Measurements from ENCODE around the gene SIN3A. TPM values are rescaled to one million over a fixed set of nuclear protein-coding genes. Genes with fewer than 3 reads are reported as not detected.
"Not testable (repeated sequence)": the region's sequence is repeated elsewhere in the genome, so short reads cannot be mapped to it uniquely, and the experiment has no call there.

The SIN3A gene
- 34.8 TPM for total RNA-seq

DNA sequence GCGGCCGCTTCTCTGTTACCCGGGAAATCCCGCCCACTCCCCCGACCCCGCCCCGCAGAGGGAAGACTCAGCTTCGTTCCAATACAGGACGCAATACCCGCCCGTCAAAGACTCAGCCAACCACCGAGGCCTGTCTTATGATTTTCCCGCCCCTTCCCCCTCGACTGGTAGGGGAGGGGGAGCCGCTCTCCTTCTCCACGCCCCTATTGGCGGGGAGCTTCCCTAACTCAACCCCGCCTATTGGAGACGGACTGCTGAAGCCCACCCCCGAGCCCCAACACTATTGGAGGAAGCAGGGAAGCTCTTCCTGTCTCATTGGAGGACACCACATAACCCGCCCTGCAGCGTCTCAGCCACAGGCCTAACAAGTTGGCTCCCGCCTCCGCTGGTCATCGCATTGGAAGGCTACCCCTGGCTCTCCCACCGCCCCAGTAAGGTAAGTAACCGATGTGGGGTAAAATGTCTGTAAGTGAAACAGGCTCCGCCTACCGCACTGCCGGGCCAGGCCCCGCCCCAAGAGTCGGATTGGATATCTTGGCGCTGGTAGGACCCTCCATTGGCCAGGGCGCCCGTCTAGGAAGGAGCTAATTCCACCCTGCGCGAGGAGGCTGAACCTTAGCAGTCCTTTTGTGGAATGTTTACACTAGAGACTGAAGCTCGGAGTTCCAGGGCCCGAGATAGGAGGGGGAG lies at the start of gene SIN3A:
Gene SIN3A (minus strand): TSS at position 17 of the 690 bp plus-strand sequence. CDS start 21,315 bp downstream, outside the sequence.
- peak; percentile 100 for DNase-seq

DNA sequence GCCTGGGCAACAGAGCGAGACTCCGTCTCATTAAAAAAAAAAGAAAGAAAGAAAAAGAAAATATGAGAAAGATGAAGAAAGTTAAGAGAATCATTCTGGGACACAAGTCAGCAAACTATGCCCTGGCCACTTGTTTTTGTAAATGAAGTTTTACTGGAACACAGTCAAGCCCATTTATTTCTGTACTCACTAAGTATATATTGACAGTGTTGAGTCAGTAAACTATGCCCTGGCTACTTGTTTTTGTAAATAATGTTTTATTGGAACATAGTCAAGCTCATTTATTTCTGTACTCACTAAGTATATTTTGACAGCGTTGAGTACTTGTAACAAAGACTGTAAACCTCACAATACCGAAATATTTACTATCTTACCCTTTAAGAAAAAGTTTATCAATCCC lies 42.2 kb upstream of the SIN3A start:
- DNase-seq = no peak

DNA sequence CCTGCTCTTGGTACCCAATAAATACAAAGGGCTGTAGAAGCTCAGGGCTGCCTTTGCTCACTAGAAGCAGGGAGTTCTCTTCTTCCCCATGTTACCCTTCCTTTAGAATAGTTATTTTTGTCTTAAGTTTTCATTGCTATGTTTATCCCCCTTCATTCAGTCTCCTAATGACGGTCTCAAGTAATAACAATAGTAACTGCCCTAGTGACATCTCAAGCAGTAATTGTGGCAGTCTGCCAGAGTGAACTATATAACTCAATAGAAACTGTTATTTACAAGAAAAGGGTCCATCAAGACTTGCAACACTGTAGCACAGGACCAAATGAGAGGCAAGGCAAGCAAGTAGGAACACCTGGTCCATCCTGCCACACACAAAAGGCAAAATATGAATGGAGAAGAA lies 32.5 kb upstream of the SIN3A start:
- DNase-seq = no peak

DNA sequence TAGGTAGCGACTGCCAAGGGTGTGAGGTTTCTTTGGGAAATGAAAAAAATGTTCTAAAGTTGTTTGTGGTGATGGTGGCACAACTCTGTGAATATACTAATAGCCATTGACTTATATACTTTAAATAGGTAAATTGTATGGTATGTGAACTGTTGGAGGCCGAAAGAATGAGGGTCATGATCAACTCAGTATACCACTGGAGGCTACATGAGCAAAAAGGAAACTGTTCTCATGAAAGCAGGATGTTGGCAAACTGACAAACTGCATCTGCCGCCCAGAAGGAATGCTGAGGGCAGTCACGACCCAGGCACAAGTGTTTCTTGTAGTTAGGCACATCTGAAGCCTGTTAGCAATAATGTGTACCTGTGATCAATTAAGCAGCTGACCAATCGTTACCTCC lies 32.1 kb upstream of the SIN3A start:
- not testable (repeated sequence) for DNase-seq

DNA sequence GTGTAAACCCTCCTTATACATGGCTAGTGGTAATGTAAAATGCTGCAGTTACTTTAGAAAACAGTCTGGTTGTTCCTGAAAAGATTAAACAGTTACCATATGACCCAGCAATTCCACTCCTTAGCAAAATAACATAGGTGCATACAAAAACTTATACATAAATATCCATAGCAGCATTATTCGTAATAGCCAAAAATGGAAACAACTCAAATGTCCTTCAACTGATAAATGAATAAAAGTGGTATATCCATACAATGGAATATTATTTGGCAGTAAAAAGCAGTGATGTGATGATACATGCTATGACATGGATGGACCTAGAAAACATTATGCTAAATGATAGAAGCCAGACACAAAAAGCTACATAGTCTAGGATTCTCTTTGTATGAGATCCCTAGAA lies 31.6 kb upstream of the SIN3A start:
- no peak for DNase-seq

DNA sequence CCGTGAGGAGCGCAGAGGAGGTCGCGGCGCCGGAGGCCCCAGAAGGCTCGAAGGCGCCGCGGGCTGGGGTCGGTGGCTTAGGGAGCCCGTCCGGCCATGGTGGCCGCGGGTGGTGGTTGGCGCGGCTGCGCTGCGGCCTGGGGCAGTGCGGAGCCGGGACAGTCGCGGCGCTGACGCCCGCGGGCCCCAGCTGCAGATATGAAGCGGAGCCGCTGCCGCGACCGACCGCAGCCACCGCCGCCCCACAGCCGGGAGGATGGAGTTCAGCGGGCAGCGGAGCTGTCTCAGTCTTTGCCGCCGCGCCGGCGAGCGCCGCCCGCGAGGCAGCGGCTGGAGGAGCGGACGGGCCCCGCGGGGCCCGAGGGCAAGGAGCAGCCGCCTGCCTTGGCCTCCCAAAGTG lies 29.0 kb upstream of the SIN3A start:
- not testable (repeated sequence) for DNase-seq

DNA sequence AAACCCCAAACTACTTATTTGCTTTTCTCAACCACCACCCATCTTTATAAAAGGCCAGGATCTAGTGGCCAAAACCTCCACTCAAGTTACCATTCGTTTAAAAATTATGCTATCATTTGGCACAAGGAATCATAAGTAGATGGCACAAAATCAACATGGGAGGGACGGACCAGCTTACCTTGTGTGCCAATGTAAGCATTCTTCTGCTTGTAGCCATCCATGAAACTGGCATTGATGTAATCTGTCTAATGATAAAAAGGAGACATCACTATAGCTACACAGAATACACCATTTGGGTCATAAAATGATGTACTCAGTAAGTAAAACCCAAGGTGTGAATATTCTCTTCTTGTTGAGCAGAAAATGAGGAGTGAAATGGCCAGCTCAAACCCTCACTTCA lies 28.2 kb upstream of the SIN3A start:
- no peak for DNase-seq

DNA sequence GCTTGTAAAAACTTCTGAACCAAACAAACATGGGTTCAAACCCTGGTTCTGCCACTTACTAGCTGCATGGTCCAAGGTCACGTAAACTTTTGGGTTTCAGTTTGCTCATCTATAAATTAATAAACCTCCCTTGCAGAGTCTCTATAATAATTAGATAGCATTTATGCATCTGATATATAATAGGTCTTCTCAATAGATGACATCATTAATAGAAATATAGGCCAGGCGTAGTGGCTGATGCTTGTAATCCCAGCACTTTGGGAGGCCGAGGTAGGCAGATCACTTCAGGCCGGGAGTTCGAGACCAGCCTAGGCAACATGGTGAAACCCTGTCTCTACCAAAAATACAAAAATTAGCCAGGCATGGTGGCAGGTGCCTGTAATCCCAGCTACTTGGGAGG lies 25.6 kb upstream of the SIN3A start:
- DNase-seq = not testable (repeated sequence)

DNA sequence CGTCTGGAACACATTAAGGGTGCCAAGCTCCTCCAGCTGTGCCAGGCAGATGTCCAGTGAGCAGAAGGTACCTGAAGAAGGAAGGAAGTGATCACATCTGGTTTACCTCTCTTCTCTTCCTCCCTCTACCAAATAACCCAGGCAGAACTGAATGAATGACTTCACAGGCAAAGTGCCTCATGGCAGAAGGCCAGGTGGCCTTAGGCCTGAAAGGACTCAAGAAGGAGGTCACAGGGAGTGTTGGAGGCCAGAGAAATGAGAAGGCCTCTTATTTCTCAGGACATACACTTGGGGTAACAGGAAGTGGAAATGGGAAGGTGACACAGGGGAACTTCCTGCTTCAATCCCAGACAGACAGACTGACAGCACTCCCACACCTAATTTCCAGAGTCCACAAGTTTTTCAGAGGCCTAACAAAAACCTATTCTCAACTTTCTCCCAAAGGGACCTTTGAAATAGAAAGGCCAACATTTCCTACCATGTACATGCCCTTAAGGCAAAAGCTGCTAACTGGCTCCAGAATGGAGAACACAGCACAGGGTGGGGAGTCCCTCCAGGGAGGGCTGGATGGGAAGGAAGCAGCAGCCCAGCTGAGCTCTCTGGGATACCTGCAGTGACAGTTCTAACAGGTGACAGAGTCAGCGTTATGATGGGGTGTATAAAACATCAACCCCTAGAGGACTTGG lies 17.6 kb upstream of the SIN3A start:
- no peak for DNase-seq

DNA sequence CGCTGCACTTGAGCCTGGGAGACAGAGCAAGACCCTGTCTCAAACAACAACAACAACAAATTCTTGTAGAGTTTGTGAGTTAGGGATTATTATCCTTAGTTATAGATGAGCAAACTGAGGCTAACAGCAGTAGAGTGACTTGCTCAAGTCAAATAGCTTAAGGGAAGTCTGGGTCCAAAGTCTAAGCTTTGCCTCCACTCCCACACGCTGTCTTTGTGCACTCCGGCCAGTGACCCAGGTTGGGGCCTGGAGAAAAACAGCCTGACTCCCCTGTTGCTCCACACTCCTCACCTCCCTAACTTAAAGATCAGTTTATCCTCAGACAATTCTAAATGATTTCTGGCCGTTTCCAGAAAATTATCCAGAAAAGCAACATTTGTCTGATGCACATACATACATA lies 9.2 kb upstream of the SIN3A start:
- no peak for DNase-seq

DNA sequence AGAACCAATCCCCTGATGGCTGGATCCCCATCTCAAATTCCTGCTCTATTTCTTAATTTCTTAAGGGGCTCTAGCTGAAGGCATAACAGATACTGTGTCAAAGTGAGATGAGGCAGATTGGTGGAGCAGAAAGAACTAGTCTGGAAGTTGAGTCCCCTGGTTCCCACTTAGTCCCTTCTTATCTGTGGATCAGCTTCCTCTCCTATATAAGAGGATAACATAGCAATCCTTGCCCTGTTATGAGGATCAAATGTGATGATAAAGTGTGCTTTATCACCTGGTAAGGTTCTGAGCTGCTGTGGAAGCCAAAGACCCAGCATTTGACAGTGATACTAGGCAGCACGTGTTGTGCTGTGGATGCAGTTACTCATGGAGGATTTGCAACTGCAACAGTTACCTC lies 8.1 kb upstream of the SIN3A start:
- no peak for DNase-seq

DNA sequence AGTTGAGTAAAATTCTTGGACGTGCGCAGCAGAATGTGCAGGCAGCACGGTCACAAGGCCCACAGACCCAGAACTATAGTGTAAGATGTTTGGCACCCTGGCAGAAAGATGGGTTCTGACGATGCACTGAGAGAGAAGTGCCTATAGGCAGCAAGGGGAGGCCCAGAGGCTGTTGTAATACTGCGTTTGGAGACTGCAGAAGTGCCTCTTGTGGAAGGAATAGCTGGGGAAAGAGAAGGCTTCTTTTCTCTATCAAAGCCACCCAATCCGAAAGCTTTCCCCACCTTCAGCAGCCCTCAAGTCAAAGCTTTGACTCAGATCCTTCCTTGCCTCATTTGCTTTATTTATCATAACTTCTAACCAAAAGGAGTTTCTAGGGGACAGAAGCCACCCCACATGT lies 5.2 kb upstream of the SIN3A start:
- no peak for DNase-seq

DNA sequence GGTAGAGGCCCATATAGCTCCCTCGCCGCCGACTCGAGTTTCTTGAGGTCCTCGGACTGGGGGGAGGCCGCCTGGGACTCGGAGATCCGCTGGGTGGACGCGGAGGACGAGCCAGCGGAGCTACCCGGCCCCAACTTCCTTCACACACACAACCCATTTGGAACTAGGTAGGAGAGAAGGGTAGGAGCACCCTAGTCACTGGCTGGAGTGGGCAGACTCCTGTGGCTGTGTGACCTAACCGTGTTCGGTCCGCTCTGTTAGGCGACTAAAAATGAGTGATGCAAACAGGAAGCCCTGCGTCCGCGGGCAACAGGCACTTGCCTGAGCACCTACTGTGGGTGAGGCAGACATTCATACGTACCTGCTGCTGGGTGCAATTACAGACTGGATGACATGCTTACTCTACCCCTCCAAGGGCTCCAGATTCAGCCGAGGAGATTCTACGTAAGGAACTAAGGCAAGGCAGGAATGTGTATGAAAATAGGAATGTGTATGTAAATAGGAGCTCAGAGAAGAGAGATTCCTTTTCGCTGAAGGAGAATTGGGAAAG lies 4.6 kb upstream of the SIN3A start:
- DNase-seq = peak; percentile 71

DNA sequence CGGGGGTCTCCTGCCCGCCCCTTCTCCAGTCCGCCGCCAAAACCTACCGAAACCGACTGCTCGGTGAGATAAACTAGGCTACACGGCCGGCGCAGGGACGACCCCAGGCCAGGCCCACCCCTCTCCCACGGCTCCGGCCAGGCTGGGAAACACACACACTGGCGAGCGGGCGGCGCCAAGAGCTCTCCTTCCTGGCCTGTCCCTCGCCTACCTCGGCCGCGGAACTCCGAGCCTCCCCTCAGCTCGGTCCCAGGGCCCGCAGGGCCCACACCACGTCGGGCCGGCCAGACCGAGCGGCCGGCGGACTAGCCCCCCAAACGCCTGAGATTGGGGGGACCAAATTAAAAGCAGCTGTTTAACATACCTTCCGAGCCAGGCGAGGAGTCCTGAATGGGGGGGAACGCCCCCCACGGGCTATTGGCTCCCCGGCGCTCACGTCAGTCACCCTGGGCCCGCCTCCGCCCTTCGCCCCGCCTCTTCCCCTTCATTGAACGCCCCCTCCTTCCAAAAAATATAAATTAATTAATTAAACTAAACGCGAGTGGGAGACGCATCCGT lies 4.0 kb upstream of the SIN3A start:
- peak; percentile 83 for DNase-seq

DNA sequence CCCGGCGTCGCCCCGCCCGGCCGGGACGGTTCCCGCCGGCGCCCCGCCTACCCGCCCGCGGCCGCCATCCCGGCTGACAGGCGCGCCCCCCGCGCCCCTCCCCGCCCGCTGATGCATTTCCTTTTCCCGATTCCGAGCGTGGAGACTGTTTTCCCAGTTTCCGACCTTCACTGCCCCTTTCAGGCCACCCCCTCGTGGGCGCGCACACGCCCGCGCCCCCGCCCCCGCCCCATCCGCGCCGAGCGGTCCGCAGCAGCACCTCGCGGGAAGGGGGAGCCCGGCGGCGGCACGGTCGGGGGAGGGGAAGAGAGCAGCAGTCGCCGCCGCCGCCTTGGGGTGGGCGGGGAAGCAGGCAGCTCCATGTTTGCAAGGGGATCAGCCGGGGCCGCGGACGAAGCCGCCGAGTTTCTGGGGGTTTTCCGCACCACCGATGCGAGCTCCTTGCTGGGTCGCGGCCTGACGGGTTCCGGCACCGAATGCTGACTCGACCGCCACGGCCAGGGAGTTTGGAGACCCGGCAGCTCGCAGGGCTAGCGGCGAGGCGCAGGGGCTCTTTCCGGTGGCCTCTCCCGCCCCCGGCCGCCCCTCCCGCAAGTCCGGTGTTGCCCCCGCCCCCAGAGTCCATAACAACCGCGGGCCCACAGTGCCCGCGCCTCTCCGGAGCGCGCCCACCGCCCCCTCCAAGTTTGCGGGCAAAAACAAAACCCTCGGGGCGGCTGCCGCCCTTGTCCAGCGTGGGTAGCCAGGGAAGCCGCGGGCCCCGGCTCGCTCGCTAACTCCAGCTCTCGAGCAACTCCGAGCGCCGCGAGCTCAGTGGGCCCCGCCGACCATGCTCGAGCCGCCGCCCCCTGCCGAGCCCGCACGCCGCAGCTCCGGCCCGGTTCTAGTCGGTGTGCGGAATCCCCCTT lies 3.2 kb upstream of the SIN3A start:
- DNase-seq = peak; percentile 83

DNA sequence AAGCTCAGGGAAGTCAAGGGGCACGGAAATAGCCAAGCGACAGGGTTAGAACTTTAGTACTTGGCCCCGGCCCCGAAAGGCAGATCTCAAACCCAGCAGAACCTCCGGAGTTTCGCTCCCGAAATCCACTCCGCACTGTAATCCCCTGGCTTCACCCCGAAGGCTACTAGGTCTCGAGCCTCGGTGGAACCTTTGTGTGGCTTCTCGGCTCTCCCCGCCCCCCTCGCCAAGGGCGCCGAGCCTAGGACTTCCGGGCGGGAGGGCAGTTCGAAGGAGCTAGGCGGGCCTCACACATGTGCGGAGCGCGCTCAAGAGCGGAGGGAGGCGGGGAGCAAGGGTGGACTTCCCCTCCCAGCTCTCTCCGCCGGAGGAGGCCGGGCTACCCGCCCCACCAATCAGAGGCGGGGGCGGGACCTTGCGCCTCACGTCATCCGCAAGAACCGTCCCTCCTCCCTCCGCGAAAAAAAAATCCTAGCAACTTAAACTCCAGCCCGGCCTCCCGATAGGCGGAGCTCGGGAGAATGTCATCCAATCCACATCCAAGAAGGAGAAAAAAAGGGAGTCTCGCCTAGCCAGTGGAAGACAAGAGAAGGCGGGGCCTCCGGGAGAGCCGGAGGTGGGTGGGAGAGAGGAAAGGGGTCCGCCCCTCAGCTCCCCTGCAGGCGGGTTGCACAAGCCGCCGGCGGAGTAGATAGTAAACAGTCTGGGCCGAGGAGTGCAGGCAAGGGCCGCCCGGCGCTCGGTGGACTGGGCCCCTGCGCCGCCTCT lies 2.4 kb upstream of the SIN3A start:
- DNase-seq = peak; percentile 98

DNA sequence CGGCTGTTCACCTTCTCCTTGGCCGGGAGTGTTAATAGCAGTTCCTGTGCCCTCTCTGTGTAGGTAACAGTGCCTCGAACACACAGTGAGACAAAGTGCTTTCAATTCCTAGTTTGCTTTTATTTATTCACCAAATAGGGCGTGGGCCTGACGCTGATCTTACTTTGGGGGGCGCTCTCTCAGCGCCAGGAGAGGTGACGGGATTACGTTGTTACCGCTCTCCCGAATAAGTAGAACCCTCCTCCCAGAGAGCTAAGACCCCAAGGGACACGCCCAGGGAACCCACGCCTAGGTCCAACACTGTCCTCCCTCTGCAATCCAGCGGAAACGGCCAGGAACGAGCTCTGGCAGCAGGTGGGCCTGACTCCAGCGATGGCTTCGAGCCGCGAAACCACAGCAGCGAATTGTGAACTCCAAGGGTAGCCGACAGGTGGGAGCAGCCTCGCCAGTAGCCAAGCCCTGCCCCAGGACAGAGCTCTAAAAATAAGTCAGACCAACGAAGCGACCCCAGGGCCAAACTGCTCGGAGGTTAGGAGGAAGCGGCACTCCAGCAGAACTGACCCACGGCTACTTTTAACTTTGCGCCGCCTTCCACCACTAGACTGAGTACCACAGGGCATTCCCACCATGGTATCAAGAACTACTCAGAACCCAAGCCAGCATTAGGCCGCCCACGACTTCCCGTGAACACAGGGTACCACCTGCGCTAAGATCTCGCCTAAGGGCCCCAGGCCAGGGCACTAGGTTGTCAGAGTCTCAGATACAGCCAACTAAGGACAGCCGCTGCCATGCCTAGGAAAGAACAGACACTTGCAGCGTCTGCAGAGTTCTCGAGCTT lies 1.6 kb upstream of the SIN3A start:
- DNase-seq = peak; percentile 47

DNA sequence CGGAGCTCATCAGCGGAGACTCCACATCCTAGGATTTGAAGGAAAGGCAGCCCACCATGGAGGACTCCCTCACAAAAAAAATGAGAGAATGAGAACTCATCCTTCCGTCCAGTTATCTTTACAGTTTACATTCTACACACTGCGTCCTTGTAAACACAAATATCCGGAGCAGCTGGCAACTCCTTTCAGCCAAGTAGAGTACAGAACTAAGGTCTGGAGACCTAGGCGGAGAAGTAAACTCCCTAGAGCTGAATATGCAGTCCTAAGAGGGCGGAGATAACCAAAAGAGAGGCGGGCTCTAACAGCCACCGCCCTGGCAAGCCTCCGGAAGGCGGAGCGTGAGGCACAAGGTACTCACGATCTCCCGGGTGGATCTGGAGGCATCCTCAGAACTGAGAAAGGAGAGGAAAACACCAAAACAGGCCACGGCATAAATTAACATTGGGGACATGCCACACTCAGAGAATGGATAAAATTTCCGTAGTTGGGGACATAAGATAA lies 924 bp upstream of the SIN3A start:
- peak; percentile 62 for DNase-seq

DNA sequence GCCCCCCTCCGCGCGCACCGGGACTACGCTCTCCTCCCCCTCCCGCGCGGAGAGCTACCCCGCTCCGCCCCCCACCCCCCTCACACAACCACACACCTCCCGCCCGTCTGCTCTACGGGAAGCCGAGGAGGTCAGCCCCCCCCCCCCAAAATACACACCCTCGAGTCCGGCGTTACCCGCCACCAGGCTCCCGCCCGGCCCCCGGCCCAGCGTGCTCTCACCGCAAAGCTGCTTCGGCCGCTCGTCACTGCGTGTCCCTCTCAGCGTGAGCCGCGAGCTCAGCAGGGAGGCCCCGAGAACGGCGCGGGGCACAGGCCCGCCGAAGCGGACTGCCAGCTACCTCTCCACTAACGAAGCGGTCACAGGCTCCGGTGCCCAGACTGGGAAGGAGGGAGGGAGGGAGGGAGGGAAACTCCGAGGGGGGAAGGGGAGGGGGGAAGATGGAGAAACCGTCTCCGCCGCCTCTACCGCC lies 252 bp downstream of the SIN3A start:
- DNase-seq = no peak

Data from occipital lobe (tissue), 2 donors.